H1 (cell line): ENCODE data around the gene AP3M1. TPM values are rescaled to one million over a fixed set of nuclear protein-coding genes. Genes with fewer than 3 reads are reported as not detected.

Experiments
- CTCF ChIA-PET: fragments of 300-600 bp; sonication (Branson Sonifier 250); formaldehyde crosslinking; loops from one replicate; lab custom pipeline; 2021; ENCODE audit not compliant: partially characterized antibody; lab: Charles Lee
- POLR2A ChIA-PET: fragments of 300-600 bp; sonication (Branson Sonifier 250); formaldehyde crosslinking; loops from one replicate; lab custom pipeline; 2021; ENCODE audit warnings: inconsistent platforms; ENCODE audit not compliant: partially characterized antibody; lab: Charles Lee
- DNase-seq, 2 experiments: peaks; one replicate each; pipeline versions ENCODE4 v3.0.0 to v3.0.0-alpha.2; 2010 to 2022; ENCODE audit warnings: low spot score in 2 of 2, low read depth in 1 of 2, mixed read lengths in 1 of 2
- FAIRE-seq: peaks from 2 replicates; lab custom pipeline; 2011; peaks lifted over from hg19 to GRCh38; lab: Jason Lieb, UNC
- H2AFZ ChIP-seq: 2 replicates; pipeline ENCODE4 v1.8.1; 2012; ENCODE audit warnings: low read length, inconsistent platforms
- H2AK5ac ChIP-seq: 2 replicates; pipeline ENCODE4 v1.6.1; 2013; ENCODE audit warnings: low read depth, low read length
- H2BK120ac ChIP-seq: replicated peaks from 2 replicates; pipeline ENCODE3; 2013; ENCODE audit warnings: low read depth, low read length, inconsistent platforms
- H2BK12ac ChIP-seq: 2 replicates; pipeline ENCODE4 v1.6.1; 2013; ENCODE audit warnings: low read depth, low read length
- H2BK15ac ChIP-seq: 2 replicates; pipeline ENCODE4 v1.6.1; 2013; ENCODE audit warnings: low read length
- H2BK20ac ChIP-seq: 2 replicates; pipeline ENCODE4 v1.6.1; 2013; ENCODE audit warnings: low read length
- H2BK5ac ChIP-seq: 2 replicates; pipeline ENCODE4 v1.6.1; 2013; ENCODE audit warnings: low read depth, low read length
- H3K14ac ChIP-seq: 2 replicates; pipeline ENCODE4 v1.6.1; 2013; ENCODE audit warnings: inconsistent platforms; ENCODE audit not compliant: insufficient read length
- H3K18ac ChIP-seq: 2 replicates; pipeline ENCODE4 v1.6.1; 2013; ENCODE audit warnings: low read length; ENCODE audit errors: extremely low read depth
- H3K23ac ChIP-seq: 2 replicates; pipeline ENCODE4 v1.6.1; 2013; ENCODE audit warnings: inconsistent platforms; ENCODE audit not compliant: insufficient read length
- H3K23me2 ChIP-seq: 2 replicates; pipeline ENCODE4 v1.6.1; 2013; ENCODE audit warnings: low read depth, low read length
- H3K27ac ChIP-seq: 2 replicates; pipeline ENCODE4 v1.6.1; 2011; ENCODE audit warnings: low read depth, low read length, inconsistent platforms
- H3K27me3 ChIP-seq, 4 experiments: replicated peaks in 1 of 4; 1 replicate in 1 of 4; 2 replicates in 3 of 4; pipeline versions ENCODE4 v1.6.1 to v1.8.1; 2011 to 2013; ENCODE audit warnings: low read length in 3 of 4, mild to moderate bottlenecking in 3 of 4, inconsistent platforms in 2 of 4, mixed read lengths in 2 of 4, moderate library complexity in 1 of 4; ENCODE audit not compliant: control insufficient read depth in 3 of 4, insufficient read depth in 3 of 4; ENCODE audit errors: extremely low read depth in 1 of 4
- H3K36me3 ChIP-seq, 4 experiments: 2 replicates each; pipeline versions ENCODE4 v1.6.1 to v1.8.1; 2011 to 2013; ENCODE audit warnings: mild to moderate bottlenecking in 4 of 4, low read length in 3 of 4, moderate library complexity in 2 of 4, control low read depth in 1 of 4, inconsistent platforms in 1 of 4; ENCODE audit not compliant: insufficient read depth in 4 of 4, control insufficient read depth in 2 of 4
- H3K4ac ChIP-seq: replicated peaks from 2 replicates; pipeline ENCODE3; 2013; ENCODE audit warnings: low read length, low read depth, mixed read lengths, inconsistent platforms; ENCODE audit not compliant: insufficient read length
- H3K4me1 ChIP-seq, 4 experiments: replicated peaks in 1 of 4; 1 replicate in 1 of 4; 2 replicates in 3 of 4; pipeline versions ENCODE4 v1.6.1 to v1.8.1; 2011 to 2013; ENCODE audit warnings: low read length in 3 of 4, inconsistent platforms in 2 of 4, mixed read lengths in 1 of 4; ENCODE audit not compliant: insufficient read depth in 4 of 4, control insufficient read depth in 3 of 4
- H3K4me2 ChIP-seq, 2 experiments: 2 replicates each; pipeline versions ENCODE4 v1.6.1 to v1.8.1; 2011 to 2013; ENCODE audit warnings: low read depth in 2 of 2, low read length in 2 of 2, control low read depth in 1 of 2, inconsistent platforms in 1 of 2, mild to moderate bottlenecking in 1 of 2; ENCODE audit not compliant: insufficient read depth in 1 of 2
- H3K4me3 ChIP-seq, 4 experiments: fragments of 200-600, 300-600 bp in 1 of 4; sonication (generic), shearing (Covaris generic), sonication (Bioruptor Twin) in 1 of 4; 2 replicates each; pipeline versions ENCODE4 v1.5.1 to v1.8.1; 2011 to 2016; ENCODE audit warnings: low read length in 4 of 4, low read depth in 3 of 4, control low read depth in 2 of 4, inconsistent platforms in 2 of 4, mild to moderate bottlenecking in 2 of 4, mixed read lengths in 1 of 4, moderate library complexity in 1 of 4; ENCODE audit not compliant: insufficient read depth in 2 of 4; ENCODE audit errors: extremely low read depth in 1 of 4
- H3K56ac ChIP-seq: replicated peaks from 2 replicates; pipeline ENCODE3; 2013; ENCODE audit warnings: low read depth, mild to moderate bottlenecking, mixed read lengths, low read length, inconsistent platforms; ENCODE audit not compliant: insufficient read length
- H3K79me1 ChIP-seq: 2 replicates; pipeline ENCODE4 v1.6.1; 2013; ENCODE audit warnings: low read depth, low read length, control low read depth
- H3K79me2 ChIP-seq, 2 experiments: 2 replicates each; pipeline versions ENCODE4 v1.6.1 to v1.8.1; 2012 to 2013; ENCODE audit warnings: low read length in 2 of 2, mild to moderate bottlenecking in 2 of 2, inconsistent platforms in 1 of 2; ENCODE audit not compliant: insufficient read depth in 2 of 2, control insufficient read depth in 1 of 2
- H3K9ac ChIP-seq, 4 experiments: replicated peaks in 1 of 4; 1 replicate in 1 of 4; 2 replicates in 3 of 4; pipeline versions ENCODE4 v1.6.1 to v1.8.1; 2011 to 2013; ENCODE audit warnings: low read depth in 3 of 4, low read length in 3 of 4, control low read depth in 2 of 4, mild to moderate bottlenecking in 2 of 4, moderate library complexity in 2 of 4, inconsistent platforms in 1 of 4; ENCODE audit errors: extremely low read depth in 1 of 4
- H3K9me3 ChIP-seq, 2 experiments: 2 replicates each; pipeline versions ENCODE4 v1.6.1 to v1.8.1; 2012 to 2013; ENCODE audit warnings: mild to moderate bottlenecking in 2 of 2, moderate library complexity in 2 of 2, control low read depth in 1 of 2, inconsistent platforms in 1 of 2, low read depth in 1 of 2, low read length in 1 of 2, mixed read lengths in 1 of 2; ENCODE audit not compliant: insufficient read depth in 2 of 2
- H4K20me1 ChIP-seq, 2 experiments: replicated peaks in 1 of 2; 2 replicates each; pipeline versions ENCODE3 to v1.8.1; 2011 to 2013; ENCODE audit warnings: inconsistent platforms in 2 of 2, low read length in 2 of 2, mild to moderate bottlenecking in 1 of 2; ENCODE audit not compliant: insufficient read depth in 2 of 2, control insufficient read depth in 1 of 2
- H4K5ac ChIP-seq: 2 replicates; pipeline ENCODE4 v1.6.1; 2013; ENCODE audit warnings: low read length, low read depth, mixed read lengths, inconsistent platforms; ENCODE audit not compliant: insufficient read length
- H4K8ac ChIP-seq: 2 replicates; pipeline ENCODE4 v1.8.0; 2013; ENCODE audit warnings: mild to moderate bottlenecking, moderate library complexity, low read length, inconsistent platforms; ENCODE audit not compliant: insufficient read depth; ENCODE audit errors: extremely low read depth
- H4K91ac ChIP-seq: replicated peaks from 2 replicates; pipeline ENCODE3; 2013; ENCODE audit warnings: low read length, mixed read lengths, inconsistent platforms; ENCODE audit not compliant: insufficient read length
- USF2 ChIP-seq: IDR thresholded peaks from 2 replicates; pipeline ENCODE4 v1.6.1; 2011; ENCODE audit warnings: low read length, improper control_type of control experiment
- YY1 ChIP-seq: IDR thresholded peaks from 2 replicates; pipeline ENCODE4 v1.6.1; 2011; ENCODE audit warnings: low read depth, mild to moderate bottlenecking, low read length
- WGBS, 2 experiments: shearing (Covaris generic) in 1 of 2; methylation state at CpG; one replicate each; pipeline versions ENCODE4 v1.1.6 to v1.1.7; 2013 to 2015; ENCODE audit warnings: low lambda C conversion rate in 2 of 2, mixed read lengths in 2 of 2, inconsistent platforms in 1 of 2, low coverage in 1 of 2, missing lambda C conversion rate in 1 of 2; ENCODE audit not compliant: insufficient replicate concordance in 2 of 2, insufficient coverage in 1 of 2, insufficient read length in 1 of 2; ENCODE audit errors: extremely low coverage in 1 of 2, missing lambda C conversion rate in 1 of 2; 5-methylcytosine and 5-hydroxymethylcytosine counted together
- polyA plus RNA-seq, 7 experiments: library from polyadenylated mRNA; depleted of rRNA in 3 of 7; stranded (reverse) in 5 of 7; unstranded in 2 of 7; fragments of >200 nt in 5 of 7; fragments of 200-250 nt in 2 of 7; gene quantifications; 1 replicate in 5 of 7; 2 replicates in 1 of 7; 4 replicates in 1 of 7; pipeline versions ENCODE4 v1.2.1 to v1.2.3, GENCODE V29; 2011 to 2013; ENCODE audit warnings: missing spikeins in 2 of 7, mixed read lengths in 2 of 7
- total RNA-seq: library from RNA; stranded (reverse); fragmentation: NEBNext Ultra II Directional; extraction: Animal tissue kit (Norgen Biotek cat#: 25700); gene quantifications from 2 replicates; pipeline ENCODE4 v1.2.1, GENCODE V29; 2021

Gene AP3M1
- total and polyA plus RNA-seq, 2 of the 8 experiments (the other 6 are each of a cell fraction or from before 2014, with no cell fraction given): 23.9 to 38.9 TPM

- Histone ChIP-seq H3K23ac (no peak overlapping the region), H4K5ac (no peak overlapping the region), H3K9ac (no peak overlapping the region), H3K23me2 (no peaks in the 10 kb centered on the region), H3K79me1 (no peaks in the 10 kb centered on the region), H3K4me3 (no peak overlapping the region), H3K27ac (no peak overlapping the region), H3K4ac (no peak overlapping the region), H3K56ac (no peak overlapping the region)
- DNase-seq (no peak), FAIRE-seq (no peak)
- WGBS, 2 experiments: 95% methylated on average over 4 of the region's 4 CpGs; no CpG with 5 or more reads in 1 of the 2 experiments
- POLR2A ChIA-PET: interaction anchor here (0.6 to 1.5 kb wide), 3 partner anchors 10 to 93 kb away, joined by 3 to 5 read pairs (median 3); no protein-coding TSS in a partner anchor
- TF ChIP-seq YY1: peak; percentile 64; the same call in 1 of the 2 replicates
- TF ChIP-seq USF2: no peak
- TF ChIP-seq, all 59 proteins: peak for 1
- H2BK120ac ChIP-seq: no peak overlapping the region
- H2BK15ac ChIP-seq: no peak overlapping the region
- H4K8ac ChIP-seq: no peak overlapping the region
- H4K20me1 ChIP-seq: no peaks in the 10 kb centered on the region
- CTCF ChIA-PET: interaction anchor here (0.6 to 2.8 kb wide), 6 partner anchors 10 to 72 kb away, joined by 3 to 15 read pairs (median 4); no protein-coding TSS in a partner anchor
- no peak overlapping the region for H2BK5ac ChIP-seq
- H3K4me2 ChIP-seq: no peak overlapping the region
- H2BK20ac ChIP-seq: no peak overlapping the region
- peaks cover 48 to 88% (median 79%) of the 10 kb centered on the region in 4 experiments for H3K36me3 ChIP-seq
- no peaks in the 10 kb centered on the region for H3K4me1 ChIP-seq
- H2AFZ ChIP-seq: no peak overlapping the region
- no peak overlapping the region for H2AK5ac ChIP-seq
- no peak overlapping the region for H3K18ac ChIP-seq
- no peaks in the 10 kb centered on the region; a peak in 1 of 4 replicates for H3K79me2 ChIP-seq
- no peaks in the 10 kb centered on the region for H3K9me3 ChIP-seq
- H3K14ac ChIP-seq: no peak overlapping the region
- no peak overlapping the region for H2BK12ac ChIP-seq
- no peaks in the 10 kb centered on the region for H3K27me3 ChIP-seq
- H4K91ac ChIP-seq: no peak overlapping the region
Measured at GRCh38 chr10:74093530-74094164, 57.0 kb downstream of the AP3M1 start.
